ENCODE data around the gene CD200R1. TPM values are rescaled to one million over a fixed set of nuclear protein-coding genes. Genes with fewer than 3 reads are reported as not detected.

The CD200R1 gene
- total RNA-seq, 2 donors from 2014 or later: 0.84 to 1.1 TPM

GRCh38 chr3:112888381-112889085, 86.4 kb downstream of the CD200R1 start:
- H3K9me3 ChIP-seq: no peaks in the 10 kb centered on the region
- H3K27me3 ChIP-seq: no peaks in the 10 kb centered on the region
- H3K9ac ChIP-seq (ENCODE audit: low read depth in 2 of 2, low read length in 2 of 2): no peak overlapping the region
- intact Hi-C loops (cut with DNase I): no loop called here
- no peak for DNase-seq
- H3K27ac ChIP-seq: no peak overlapping the region
- no peaks in the 10 kb centered on the region for H3K36me3 ChIP-seq
- H3K4me1 ChIP-seq: no peaks in the 10 kb centered on the region
- TF ChIP-seq CTCF (IDR thresholded peaks at IDR 0.05): no peak
- no peak overlapping the region for H3K4me3 ChIP-seq

- TF ChIP-seq CTCF (IDR thresholded peaks at IDR 0.05): no peak
- Histone ChIP-seq H3K4me3 (no peak overlapping the region), H3K9me3 (no peaks in the 10 kb centered on the region), H3K9ac (ENCODE audit: low read depth in 2 of 2, low read length in 2 of 2) (no peak overlapping the region), H3K4me1 (no peaks in the 10 kb centered on the region), H3K27ac (no peak overlapping the region), H3K36me3 (no peaks in the 10 kb centered on the region), H3K27me3 (no peaks in the 10 kb centered on the region)
- DNase-seq: no peak
- intact Hi-C loops (cut with DNase I): no loop called here
Measured at GRCh38 chr3:112884678-112885290, 90.1 kb downstream of the CD200R1 start.

GRCh38 chr3:112881891-112882290, 93.0 kb downstream of the CD200R1 start:
- Histone ChIP-seq H3K36me3 (no peaks in the 10 kb centered on the region), H3K27me3 (no peaks in the 10 kb centered on the region), H3K27ac (no peak overlapping the region), H3K9ac (ENCODE audit: low read depth in 2 of 2, low read length in 2 of 2) (no peak overlapping the region), H3K9me3 (no peaks in the 10 kb centered on the region), H3K4me1 (no peaks in the 10 kb centered on the region), H3K4me3 (no peak overlapping the region)
- TF ChIP-seq CTCF (IDR thresholded peaks at IDR 0.05): no peak
- no peak for DNase-seq
- intact Hi-C loops (cut with DNase I): no loop called here

- intact Hi-C loops (cut with DNase I): no loop called here
- no peaks in the 10 kb centered on the region for H3K36me3 ChIP-seq
- TF ChIP-seq CTCF (IDR thresholded peaks at IDR 0.05): no peak
- no peak overlapping the region for H3K4me3 ChIP-seq
- H3K9me3 ChIP-seq: no peaks in the 10 kb centered on the region
- H3K9ac ChIP-seq (ENCODE audit: low read depth in 2 of 2, low read length in 2 of 2): no peak overlapping the region
- H3K4me1 ChIP-seq: no peaks in the 10 kb centered on the region
- no peak overlapping the region for H3K27ac ChIP-seq
- no peak for DNase-seq
- no peaks in the 10 kb centered on the region for H3K27me3 ChIP-seq
Measured at GRCh38 chr3:112875561-112875960, 99.3 kb downstream of the CD200R1 start.

- no peaks in the 10 kb centered on the region for H3K27me3 ChIP-seq
- H3K36me3 ChIP-seq: no peaks in the 10 kb centered on the region
- H3K4me3 ChIP-seq: no peak overlapping the region
- no peak for DNase-seq
- H3K27ac ChIP-seq: no peak overlapping the region
- TF ChIP-seq CTCF (IDR thresholded peaks at IDR 0.05): no peak
- no peak overlapping the region for H3K9ac ChIP-seq (ENCODE audit: low read depth in 2 of 2, low read length in 2 of 2)
- intact Hi-C loops (cut with DNase I): no loop called here
- no peaks in the 10 kb centered on the region for H3K4me1 ChIP-seq
- H3K9me3 ChIP-seq: no peaks in the 10 kb centered on the region
Measured at GRCh38 chr3:112874725-112875124, 100.2 kb downstream of the CD200R1 start.
